OCI-LY7 (cell line): ENCODE results near the gene SAPCD1. TPM values are rescaled to one million over a fixed set of nuclear protein-coding genes. Genes with fewer than 3 reads are reported as not detected.

Experiments used
- BruUV-seq: library from RNA; stranded (reverse); fragments of 400-500 nt; replicated peaks from 2 replicates; lab custom pipeline; 2021; lab: Mats Ljungman, UMichigan
- CTCF ChIA-PET: fragments of 300-600 bp; sonication (Branson Sonifier 250); formaldehyde crosslinking; loops from one replicate; lab custom pipeline; 2022; ENCODE audit warnings: antibody characterized with exemption; ENCODE audit not compliant: unreplicated experiment; lab: Charles Lee
- POLR2A ChIA-PET: fragments of 300-600 bp; sonication (Branson Sonifier 250); formaldehyde crosslinking; loops from one replicate; lab custom pipeline; 2022; ENCODE audit warnings: antibody characterized with exemption; lab: Charles Lee
- DNase-seq: peaks from one replicate; pipeline ENCODE4 v3.0.0-alpha.2; 2015; ENCODE audit warnings: low spot score
- H2AFZ ChIP-seq: fragments of 200-600 bp; sonication (generic), shearing (Covaris generic); 2 replicates; pipeline ENCODE4 v1.6.1; 2014; ENCODE audit warnings: mild to moderate bottlenecking, antibody characterized with exemption, low read length, moderate library complexity
- H3K27ac ChIP-seq: fragments of 200-600 bp; sonication (generic); 2 replicates; pipeline ENCODE4 v1.5.1; 2014; ENCODE audit warnings: mixed run types, low read depth, mild to moderate bottlenecking, moderate library complexity, low read length, inconsistent platforms; ENCODE audit not compliant: poor library complexity, severe bottlenecking
- H3K36me3 ChIP-seq: fragments of 200-600 bp; sonication (generic); 2 replicates; pipeline ENCODE4 v1.6.1; 2014; ENCODE audit warnings: mild to moderate bottlenecking, antibody characterized with exemption, low read length, moderate library complexity, mixed read lengths; ENCODE audit not compliant: insufficient read depth
- H3K4me1 ChIP-seq: fragments of 200-600 bp; sonication (generic); 2 replicates; pipeline ENCODE4 v1.5.1; 2014; ENCODE audit warnings: mild to moderate bottlenecking, low read length; ENCODE audit not compliant: insufficient read depth, poor library complexity, severe bottlenecking
- H3K4me2 ChIP-seq: fragments of 200-600 bp; sonication (generic); 2 replicates; pipeline ENCODE4 v1.6.1; 2014; ENCODE audit warnings: mild to moderate bottlenecking, low read length
- H3K4me3 ChIP-seq: fragments of 200-600 bp; sonication (generic); 2 replicates; pipeline ENCODE4 v1.5.1; 2014; ENCODE audit warnings: mild to moderate bottlenecking, low read depth, low read length; ENCODE audit not compliant: poor library complexity, severe bottlenecking
- H3K79me2 ChIP-seq: fragments of 200-600 bp; sonication (generic); 2 replicates; pipeline ENCODE4 v1.6.1; 2016; ENCODE audit warnings: low read depth, mild to moderate bottlenecking, low read length, moderate library complexity, mixed read lengths; ENCODE audit not compliant: insufficient read depth
- H3K9me2 ChIP-seq: fragments of 200-600 bp; sonication (generic); 2 replicates; pipeline ENCODE4 v1.6.1; 2016; ENCODE audit warnings: mild to moderate bottlenecking, low read length, mixed read lengths; ENCODE audit not compliant: insufficient read depth
- H3K9me3 ChIP-seq: fragments of 200-600 bp; sonication (generic); 2 replicates; pipeline ENCODE4 v1.6.1; 2014; ENCODE audit warnings: mild to moderate bottlenecking, mixed run types, low read length, mixed read lengths
- H4K20me1 ChIP-seq: fragments of 200-600 bp; sonication (generic); 2 replicates; pipeline ENCODE4 v1.6.1; 2014; ENCODE audit warnings: mild to moderate bottlenecking, antibody characterized with exemption, low read length, moderate library complexity, mixed read lengths; ENCODE audit not compliant: insufficient read depth
- EZH2phosphoT487 ChIP-seq: fragments of 200-600 bp; sonication (generic); IDR thresholded peaks from 2 replicates; pipeline ENCODE4 v1.6.1; 2018; ENCODE audit warnings: low read depth, borderline replicate concordance, mild to moderate bottlenecking, mixed run types, antibody characterized with exemption, low read length, moderate library complexity, mixed read lengths
- intact Hi-C: fragments of 100-400 bp; cut with micrococcal nuclease; formaldehyde crosslinking; loops from one replicate; pipeline ENCODE4 v1.10.0; 2022; ENCODE audit not compliant: unreplicated experiment
- total RNA-seq, 2 experiments: library from RNA; depleted of rRNA in 1 of 2; stranded (reverse); fragments of >200 nt in 1 of 2; shearing (Covaris generic) in 1 of 2; gene quantifications; 2 replicates each; pipeline ENCODE4 v1.2.3, GENCODE V29; 2014 to 2022
- TF ChIP-seq, protein P1 (sequence below): fragments of 200-600 bp; sonication (generic); conservative IDR thresholded peaks from 2 replicates; pipeline ENCODE4 v1.5.1; 2014; ENCODE audit warnings: mild to moderate bottlenecking, antibody characterized with exemption, low read length, moderate library complexity, mixed read lengths

The SAPCD1 gene
- total RNA-seq, 2 experiments from 2014 or later = 31.3 to 53.5 TPM

DNA sequence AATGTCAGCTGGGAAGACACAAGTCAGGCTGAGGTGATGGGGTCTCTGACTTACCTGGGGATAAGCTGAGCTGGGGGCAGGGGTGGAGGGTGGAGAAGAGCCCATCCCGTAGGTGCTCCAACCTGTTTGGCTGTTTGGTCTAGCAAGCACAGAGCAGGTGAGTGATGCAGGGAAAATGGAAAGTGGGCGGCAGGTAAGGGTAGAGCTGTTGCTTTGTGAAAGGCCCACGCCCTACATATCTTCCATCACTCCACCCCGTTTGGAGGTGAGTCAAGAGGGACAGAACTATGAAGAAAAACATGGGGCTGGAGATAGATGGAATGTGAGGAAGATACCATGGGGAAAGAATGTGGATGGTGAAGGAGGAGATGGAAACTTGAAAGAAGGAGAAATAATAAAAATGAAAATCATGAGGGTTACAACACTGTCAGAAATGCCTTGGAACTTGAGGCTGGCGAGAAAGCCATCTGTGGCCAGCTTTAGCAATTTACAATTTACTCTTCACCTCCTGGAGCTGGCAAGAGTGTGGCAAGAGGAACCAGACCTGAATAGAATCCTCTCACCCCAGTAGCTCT lies 42.2 kb upstream of the SAPCD1 start:
- Histone ChIP-seq H3K4me2 (no peak overlapping the region), H3K36me3 (no peaks in the 10 kb centered on the region), H3K79me2 (no peaks in the 10 kb centered on the region), H3K27ac (no peak overlapping the region), H3K9me3 (no peaks in the 10 kb centered on the region), H4K20me1 (no peaks in the 10 kb centered on the region), H2AFZ (no peak overlapping the region), H3K9me2 (no peaks in the 10 kb centered on the region), H3K4me3 (no peak overlapping the region), H3K4me1 (no peaks in the 10 kb centered on the region)
- CTCF ChIA-PET = no interaction called here
- intact Hi-C loops = no loop called here
- BruUV-seq = no TSS peak
- POLR2A ChIA-PET = interaction anchor here (0.6 kb wide), 1 partner anchor 35 kb away, joined by 3 read pairs; no protein-coding TSS in a partner anchor
- no peak for DNase-seq
- TF ChIP-seq EZH2phosphoT487 = no peak
- TF ChIP-seq, protein P1, sequence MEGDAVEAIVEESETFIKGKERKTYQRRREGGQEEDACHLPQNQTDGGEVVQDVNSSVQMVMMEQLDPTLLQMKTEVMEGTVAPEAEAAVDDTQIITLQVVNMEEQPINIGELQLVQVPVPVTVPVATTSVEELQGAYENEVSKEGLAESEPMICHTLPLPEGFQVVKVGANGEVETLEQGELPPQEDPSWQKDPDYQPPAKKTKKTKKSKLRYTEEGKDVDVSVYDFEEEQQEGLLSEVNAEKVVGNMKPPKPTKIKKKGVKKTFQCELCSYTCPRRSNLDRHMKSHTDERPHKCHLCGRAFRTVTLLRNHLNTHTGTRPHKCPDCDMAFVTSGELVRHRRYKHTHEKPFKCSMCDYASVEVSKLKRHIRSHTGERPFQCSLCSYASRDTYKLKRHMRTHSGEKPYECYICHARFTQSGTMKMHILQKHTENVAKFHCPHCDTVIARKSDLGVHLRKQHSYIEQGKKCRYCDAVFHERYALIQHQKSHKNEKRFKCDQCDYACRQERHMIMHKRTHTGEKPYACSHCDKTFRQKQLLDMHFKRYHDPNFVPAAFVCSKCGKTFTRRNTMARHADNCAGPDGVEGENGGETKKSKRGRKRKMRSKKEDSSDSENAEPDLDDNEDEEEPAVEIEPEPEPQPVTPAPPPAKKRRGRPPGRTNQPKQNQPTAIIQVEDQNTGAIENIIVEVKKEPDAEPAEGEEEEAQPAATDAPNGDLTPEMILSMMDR = no peak

DNA sequence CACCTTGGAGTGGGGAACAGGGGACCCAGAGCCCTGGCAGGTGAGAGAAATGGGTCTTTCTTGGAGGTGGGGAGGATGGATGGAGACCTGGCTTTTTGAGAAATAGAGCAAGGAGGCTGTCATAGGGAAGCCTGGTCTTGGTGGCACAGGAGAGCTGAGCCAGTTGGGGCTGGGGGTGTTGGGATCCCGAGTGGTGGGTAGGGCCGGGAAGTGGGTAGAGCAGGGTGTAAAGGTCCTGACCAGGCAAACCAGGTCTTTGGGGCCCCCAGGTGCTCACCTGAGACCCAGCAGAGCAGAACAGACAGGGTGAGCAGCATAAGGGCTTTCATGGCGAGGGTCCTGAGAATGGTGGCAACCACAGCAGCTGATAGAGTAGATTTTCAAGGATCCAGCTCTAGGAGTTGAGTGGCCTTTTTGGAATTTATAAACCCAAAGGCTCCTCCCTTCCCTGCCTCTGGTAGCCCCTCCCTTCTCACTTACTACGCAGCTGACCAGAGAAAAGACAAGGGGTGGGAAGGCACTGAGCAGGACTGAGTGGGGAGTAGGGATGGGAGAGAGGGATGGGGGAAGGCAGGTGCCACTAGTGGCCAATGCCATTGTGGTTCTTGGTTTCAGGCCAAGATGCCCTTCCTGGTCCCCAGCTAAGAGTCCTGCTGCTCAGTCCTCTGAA lies 41.0 kb upstream of the SAPCD1 start, which contains the start of gene LY6G6C:
Gene LY6G6C, minus strand, starts transcription at position 396 of the 670 bp plus-strand sequence. Its CDS starts 67 bp downstream, at position 329.
- TF ChIP-seq, protein P1 = no peak
- TF ChIP-seq EZH2phosphoT487 = no peak
- Histone ChIP-seq H3K4me1 (peaks cover under 1% of the 10 kb centered on the region), H3K4me2 (no peak within 1 kb of the TSS), H4K20me1 (no peaks in the 10 kb centered on the region), H2AFZ (no peak within 1 kb of the TSS), H3K79me2 (no peaks in the 10 kb centered on the region), H3K36me3 (peaks cover 7% of the 10 kb centered on the region; the same call in 1 of the 2 replicates), H3K9me2 (no peaks in the 10 kb centered on the region), H3K27ac (no peak within 1 kb of the TSS), H3K9me3 (no peaks in the 10 kb centered on the region), H3K4me3 (no peak within 1 kb of the TSS)
- CTCF ChIA-PET = no interaction called here
- DNase-seq = no peak
- POLR2A ChIA-PET = no interaction called here
- intact Hi-C loops = no loop called here
- no TSS peak for BruUV-seq

DNA sequence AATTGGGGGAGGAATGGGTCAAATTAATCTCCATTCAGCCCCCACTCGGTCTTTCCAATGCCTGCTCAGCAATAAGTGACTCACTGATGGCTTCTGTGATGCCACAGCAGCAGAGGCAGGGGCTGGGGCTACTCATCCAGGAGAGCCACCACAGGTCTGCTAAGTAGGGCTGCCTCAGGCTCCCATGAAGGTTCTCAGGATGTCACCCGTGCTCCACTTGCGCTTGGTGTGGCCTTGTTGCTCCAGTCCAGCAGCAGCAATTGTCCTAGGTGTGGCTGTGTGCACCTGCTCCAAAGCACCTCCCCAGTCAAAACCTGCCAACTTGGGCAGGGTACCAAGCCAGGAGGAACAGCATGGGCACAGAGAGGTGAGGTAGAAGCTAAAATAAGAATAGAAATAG lies 40.3 kb upstream of the SAPCD1 start:
- no peak overlapping the region for H3K4me3 ChIP-seq
- H3K36me3 ChIP-seq = peaks cover 14% of the 10 kb centered on the region; the same call in 1 of the 2 replicates
- ChIA-PET CTCF (no interaction called here), POLR2A (interaction anchor here (0.6 kb wide), 1 partner anchor 964 kb away, joined by 4 read pairs; no protein-coding TSS in a partner anchor)
- H3K9me3 ChIP-seq = no peaks in the 10 kb centered on the region
- intact Hi-C loops = no loop called here
- H4K20me1 ChIP-seq = no peaks in the 10 kb centered on the region
- TF ChIP-seq, protein P1 = no peak
- no peak for TF ChIP-seq EZH2phosphoT487
- no peak overlapping the region for H3K27ac ChIP-seq
- DNase-seq = no peak
- H3K9me2 ChIP-seq = no peaks in the 10 kb centered on the region
- no peaks in the 10 kb centered on the region for H3K79me2 ChIP-seq
- no peak overlapping the region for H2AFZ ChIP-seq
- no peak overlapping the region for H3K4me2 ChIP-seq
- BruUV-seq = no TSS peak
- peaks cover 8% of the 10 kb centered on the region for H3K4me1 ChIP-seq
